Measurements from ENCODE around the gene WBP1. TPM values are rescaled to one million over a fixed set of nuclear protein-coding genes. Genes with fewer than 3 reads are reported as not detected.

The WBP1 gene
- total and polyA plus RNA-seq, 2 experiments from 2014 or later: 66.5 to 87.5 TPM

- Histone ChIP-seq H3K79me2 (peaks cover 14% of the 10 kb centered on the region), H3K9me2 (replicated peaks; ENCODE audit: insufficient read depth) (no peaks in the 10 kb centered on the region), H3K9me3 (ENCODE audit: low read depth) (no peaks in the 10 kb centered on the region), H3K27me3 (peaks cover 52% of the 10 kb centered on the region), H3K27ac (peak within 1 kb of the TSS; percentile 39), H3K4me2 (peak within 1 kb of the TSS; percentile 98), H3K36me3 (replicated peaks; ENCODE audit: insufficient read depth, low read depth) (no peaks in the 10 kb centered on the region), H3K4me1 (ENCODE audit: insufficient read depth) (peaks cover 49% of the 10 kb centered on the region), H3K4me3 (peak within 1 kb of the TSS; percentile 60), H2AFZ (peak within 1 kb of the TSS; percentile 72), H4K20me1 (ENCODE audit: insufficient read depth, poor library complexity, severe bottlenecking) (no peaks in the 10 kb centered on the region)
- no peak for DNase-seq (ENCODE audit: low spot score)
- TF ChIP-seq EZH2 (IDR thresholded peaks at IDR 0.05; ENCODE audit: borderline replicate concordance) (peak; percentile 75), EZH2phosphoT487 (IDR thresholded peaks at IDR 0.05; ENCODE audit: low read depth, severe bottlenecking, unreplicated experiment) (no peak)
- TF ChIP-seq, protein P1, sequence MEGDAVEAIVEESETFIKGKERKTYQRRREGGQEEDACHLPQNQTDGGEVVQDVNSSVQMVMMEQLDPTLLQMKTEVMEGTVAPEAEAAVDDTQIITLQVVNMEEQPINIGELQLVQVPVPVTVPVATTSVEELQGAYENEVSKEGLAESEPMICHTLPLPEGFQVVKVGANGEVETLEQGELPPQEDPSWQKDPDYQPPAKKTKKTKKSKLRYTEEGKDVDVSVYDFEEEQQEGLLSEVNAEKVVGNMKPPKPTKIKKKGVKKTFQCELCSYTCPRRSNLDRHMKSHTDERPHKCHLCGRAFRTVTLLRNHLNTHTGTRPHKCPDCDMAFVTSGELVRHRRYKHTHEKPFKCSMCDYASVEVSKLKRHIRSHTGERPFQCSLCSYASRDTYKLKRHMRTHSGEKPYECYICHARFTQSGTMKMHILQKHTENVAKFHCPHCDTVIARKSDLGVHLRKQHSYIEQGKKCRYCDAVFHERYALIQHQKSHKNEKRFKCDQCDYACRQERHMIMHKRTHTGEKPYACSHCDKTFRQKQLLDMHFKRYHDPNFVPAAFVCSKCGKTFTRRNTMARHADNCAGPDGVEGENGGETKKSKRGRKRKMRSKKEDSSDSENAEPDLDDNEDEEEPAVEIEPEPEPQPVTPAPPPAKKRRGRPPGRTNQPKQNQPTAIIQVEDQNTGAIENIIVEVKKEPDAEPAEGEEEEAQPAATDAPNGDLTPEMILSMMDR (IDR thresholded peaks at IDR 0.05; ENCODE audit: poor library complexity): no peak
- 3% methylated on average over 39 of the region's 65 CpGs for WGBS (ENCODE audit: low lambda C conversion rate, missing lambda C conversion rate)
These were observed 41.2 kb downstream of the WBP1 start, which contains the start of gene LBX2 for GRCh38 chr2:74499267-74499939. Gene LBX2 (minus strand): TSS chr2:74499603. CDS start chr2:74499537, 66 bp downstream.

GRCh38 chr2:74499940-74500577 is 41.8 kb downstream of the WBP1 start:
- peaks cover 50% of the 10 kb centered on the region for H3K4me1 ChIP-seq (ENCODE audit: insufficient read depth)
- no peaks in the 10 kb centered on the region for H3K36me3 ChIP-seq (replicated peaks; ENCODE audit: insufficient read depth, low read depth)
- no peaks in the 10 kb centered on the region for H3K9me3 ChIP-seq (ENCODE audit: low read depth)
- H4K20me1 ChIP-seq (ENCODE audit: insufficient read depth, poor library complexity, severe bottlenecking): no peaks in the 10 kb centered on the region
- H3K9me2 ChIP-seq (replicated peaks; ENCODE audit: insufficient read depth): no peaks in the 10 kb centered on the region
- peak overlapping the region; percentile 72 for H2AFZ ChIP-seq
- peaks cover 52% of the 10 kb centered on the region for H3K27me3 ChIP-seq
- no peak overlapping the region for H3K27ac ChIP-seq
- peaks cover 20% of the 10 kb centered on the region for H3K79me2 ChIP-seq
- no peak for DNase-seq (ENCODE audit: low spot score)
- peak overlapping the region; percentile 60 for H3K4me3 ChIP-seq
- TF ChIP-seq EZH2phosphoT487 (IDR thresholded peaks at IDR 0.05; ENCODE audit: low read depth, severe bottlenecking, unreplicated experiment) (no peak), EZH2 (IDR thresholded peaks at IDR 0.05; ENCODE audit: borderline replicate concordance) (no peak)
- TF ChIP-seq, protein P1 (IDR thresholded peaks at IDR 0.05; ENCODE audit: poor library complexity): no peak
- WGBS (ENCODE audit: low lambda C conversion rate, missing lambda C conversion rate): 38% methylated on average over 15 of the region's 15 CpGs
- H3K4me2 ChIP-seq: peak overlapping the region; percentile 98

DNA sequence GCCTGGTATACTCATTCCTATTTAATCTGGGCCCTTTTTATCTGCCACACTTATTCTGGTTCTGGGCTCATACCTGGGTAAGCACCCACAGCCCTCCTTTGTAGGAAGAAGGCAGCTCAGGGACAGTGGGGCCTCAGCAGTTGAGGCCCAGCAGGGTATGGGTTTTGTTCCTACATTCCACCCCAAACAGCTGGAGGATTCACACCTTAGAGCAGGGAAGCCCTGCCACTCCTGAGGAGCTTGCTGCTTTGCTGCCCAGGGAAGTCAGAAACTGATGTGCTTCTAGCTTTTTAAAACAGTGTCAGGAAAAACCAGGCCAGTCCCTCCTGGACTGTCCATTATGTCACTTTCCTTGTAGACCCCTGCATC is 42.3 kb downstream of the WBP1 start:
- no peak overlapping the region for H3K27ac ChIP-seq
- peaks cover 25% of the 10 kb centered on the region for H3K79me2 ChIP-seq
- no peak for DNase-seq (ENCODE audit: low spot score)
- no peaks in the 10 kb centered on the region for H3K9me3 ChIP-seq (ENCODE audit: low read depth)
- peaks cover 50% of the 10 kb centered on the region for H3K27me3 ChIP-seq
- TF ChIP-seq EZH2 (IDR thresholded peaks at IDR 0.05; ENCODE audit: borderline replicate concordance) (no peak), EZH2phosphoT487 (IDR thresholded peaks at IDR 0.05; ENCODE audit: low read depth, severe bottlenecking, unreplicated experiment) (no peak)
- TF ChIP-seq, protein P1 (IDR thresholded peaks at IDR 0.05; ENCODE audit: poor library complexity): no peak
- no peak overlapping the region for H3K4me3 ChIP-seq
- peak overlapping the region; percentile 98 for H3K4me2 ChIP-seq
- no peak overlapping the region for H2AFZ ChIP-seq
- no peaks in the 10 kb centered on the region for H3K9me2 ChIP-seq (replicated peaks; ENCODE audit: insufficient read depth)
- peaks cover 52% of the 10 kb centered on the region for H3K4me1 ChIP-seq (ENCODE audit: insufficient read depth)
- H3K36me3 ChIP-seq (replicated peaks; ENCODE audit: insufficient read depth, low read depth): no peaks in the 10 kb centered on the region
- H4K20me1 ChIP-seq (ENCODE audit: insufficient read depth, poor library complexity, severe bottlenecking): no peaks in the 10 kb centered on the region
